GM12891 (cell line): ENCODE data around the gene ZNF14.

Experiments used
- PAX5 ChIP-seq: IDR thresholded peaks from 2 replicates; pipeline ENCODE4 v1.6.1; 2011; ENCODE audit warnings: low read length, moderate library complexity, mild to moderate bottlenecking; ENCODE audit not compliant: insufficient read depth, severe bottlenecking
- POLR2A ChIP-seq: IDR thresholded peaks from 2 replicates; pipeline ENCODE4 v1.6.1; 2011; ENCODE audit warnings: low read depth, low read length, control low read depth
- POLR2AphosphoS5 ChIP-seq: IDR thresholded peaks from 2 replicates; pipeline ENCODE4 v1.6.1; 2011; ENCODE audit warnings: low read depth, low read length, control low read depth
- SPI1 ChIP-seq: IDR thresholded peaks from 2 replicates; pipeline ENCODE4 v1.6.1; 2011; ENCODE audit warnings: low read depth, low read length, control low read depth
- TAF1 ChIP-seq: IDR thresholded peaks from 2 replicates; pipeline ENCODE4 v1.6.1; 2011; ENCODE audit warnings: low read depth, low read length, control low read depth

DNA sequence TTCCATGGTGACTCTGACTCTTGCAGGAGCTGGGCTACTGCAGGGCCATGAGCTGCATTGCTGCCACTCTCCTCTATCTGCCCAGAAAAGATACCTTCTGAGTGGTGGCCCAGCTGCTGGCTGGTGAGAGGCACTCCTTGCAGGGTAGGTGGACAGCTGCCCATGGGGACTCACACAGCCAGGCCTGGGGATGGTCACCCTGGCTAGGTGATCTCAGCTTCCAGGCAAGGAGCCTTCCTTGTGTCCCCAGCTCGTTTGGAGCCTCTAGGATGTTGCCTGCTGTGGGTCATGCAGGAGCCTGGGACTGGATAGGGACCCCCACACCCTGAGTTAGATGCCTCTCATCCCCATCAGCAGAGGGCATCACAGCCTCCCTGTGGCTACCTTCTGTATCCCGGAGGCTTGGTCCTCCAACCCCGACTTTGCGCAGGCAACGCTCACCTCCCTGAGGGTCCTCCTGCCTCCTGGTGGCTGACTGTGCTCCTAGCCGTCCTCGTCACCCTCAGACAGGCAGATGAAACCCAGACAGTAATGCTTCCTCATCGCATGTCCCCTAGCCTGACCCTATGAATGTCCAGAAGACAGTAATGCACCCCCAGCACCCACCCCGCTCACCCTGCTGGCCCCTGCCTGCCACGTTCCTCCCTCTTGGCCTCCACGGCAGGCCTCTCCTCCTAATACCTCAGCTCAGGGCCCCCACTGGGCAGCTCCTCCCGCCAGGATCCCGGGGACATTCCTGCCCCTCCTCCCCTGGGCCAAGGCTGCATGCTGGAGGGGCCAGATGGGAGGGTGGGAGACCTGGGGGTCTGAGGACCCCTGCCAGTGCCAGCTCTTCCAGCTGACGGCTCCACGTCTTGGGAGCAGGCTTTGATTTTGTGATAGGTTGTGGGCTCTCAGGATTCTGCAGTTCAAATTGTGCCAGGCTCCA lies 13.6 kb upstream of the ZNF14 start:
- TF ChIP-seq POLR2AphosphoS5 (no peak), SPI1 (no peak), POLR2A (no peak), TAF1 (no peak), PAX5 (no peak)
